Urinary bladder (tissue), 4 donors: ENCODE measurements around the gene GSAP. TPM values are rescaled to one million over a fixed set of nuclear protein-coding genes. Genes with fewer than 3 reads are reported as not detected.

Experiments
- DNase-seq: peaks from one replicate; pipeline ENCODE4 v3.0.0-alpha.2; 2015; ENCODE audit errors: extremely low spot score
- H3K27ac ChIP-seq: one replicate; pipeline ENCODE4 v1.5.1; 2013; ENCODE audit warnings: low read depth, mild to moderate bottlenecking, moderate library complexity
- H3K36me3 ChIP-seq: one replicate; pipeline ENCODE4 v1.6.1; 2013; ENCODE audit warnings: mild to moderate bottlenecking, moderate library complexity; ENCODE audit not compliant: insufficient read depth
- H3K4me1 ChIP-seq: one replicate; pipeline ENCODE4 v1.6.1; 2013; ENCODE audit warnings: mild to moderate bottlenecking, moderate library complexity; ENCODE audit not compliant: insufficient read depth
- H3K4me3 ChIP-seq: one replicate; pipeline ENCODE4 v1.5.1; 2013; ENCODE audit warnings: low read depth, low read length
- WGBS: extraction: QIAGEN DNeasy Blood & Tissue Kit; methylation state at CpG from one replicate; pipeline ENCODE4 v1.1.7; 2013; 5-methylcytosine and 5-hydroxymethylcytosine counted together
- polyA plus RNA-seq: library from polyadenylated mRNA; stranded (reverse); fragments of 200-250 nt; gene quantifications from one replicate; pipeline ENCODE4 v1.2.3, GENCODE V29; 2013
- total RNA-seq: library from RNA; depleted of rRNA; stranded (reverse); fragments of >200 nt; gene quantifications from one replicate; pipeline ENCODE4 v1.2.3, GENCODE V29; 2014
- donor health status: healthy with polysubstance abuse.
- donor health status: healthy.

The GSAP gene
- total and polyA plus RNA-seq, 2 donors: 4.7 to 14.9 TPM

DNA sequence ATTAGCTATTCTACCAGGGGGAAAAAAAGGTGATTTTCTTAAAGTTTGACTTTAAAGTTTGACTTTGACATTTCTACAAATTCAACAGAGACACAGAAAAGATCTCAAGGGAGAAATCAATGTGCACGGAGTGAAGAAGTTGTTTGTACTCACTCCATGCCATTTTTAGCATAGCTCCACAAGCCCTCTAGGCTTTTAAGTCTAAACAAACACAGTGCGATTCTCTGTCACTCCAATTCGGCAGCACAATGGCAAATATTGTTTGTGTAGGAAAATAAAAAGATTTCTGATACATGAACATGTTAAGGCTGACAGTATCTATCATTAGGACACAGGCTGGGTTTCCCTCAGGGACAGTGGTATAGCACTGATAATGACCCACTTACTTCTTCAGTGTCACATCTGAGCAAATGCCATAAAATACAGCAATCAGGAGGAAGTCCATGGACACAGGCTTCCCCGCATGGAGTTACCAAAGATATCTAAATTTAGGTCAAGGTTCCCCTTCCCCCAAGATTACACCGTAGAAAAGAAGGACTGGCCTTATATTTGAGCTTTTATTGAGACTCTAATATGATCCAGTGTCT is 28.0 kb downstream of the GSAP start:
- Histone ChIP-seq H3K27ac (no peak overlapping the region), H3K4me1 (no peaks in the 10 kb centered on the region), H3K4me3 (no peak overlapping the region), H3K36me3 (peaks cover 2% of the 10 kb centered on the region)
- no peak for DNase-seq
- whole genome bisulfite sequencing: 50% methylated on average over 5 of the region's 5 CpGs

DNA sequence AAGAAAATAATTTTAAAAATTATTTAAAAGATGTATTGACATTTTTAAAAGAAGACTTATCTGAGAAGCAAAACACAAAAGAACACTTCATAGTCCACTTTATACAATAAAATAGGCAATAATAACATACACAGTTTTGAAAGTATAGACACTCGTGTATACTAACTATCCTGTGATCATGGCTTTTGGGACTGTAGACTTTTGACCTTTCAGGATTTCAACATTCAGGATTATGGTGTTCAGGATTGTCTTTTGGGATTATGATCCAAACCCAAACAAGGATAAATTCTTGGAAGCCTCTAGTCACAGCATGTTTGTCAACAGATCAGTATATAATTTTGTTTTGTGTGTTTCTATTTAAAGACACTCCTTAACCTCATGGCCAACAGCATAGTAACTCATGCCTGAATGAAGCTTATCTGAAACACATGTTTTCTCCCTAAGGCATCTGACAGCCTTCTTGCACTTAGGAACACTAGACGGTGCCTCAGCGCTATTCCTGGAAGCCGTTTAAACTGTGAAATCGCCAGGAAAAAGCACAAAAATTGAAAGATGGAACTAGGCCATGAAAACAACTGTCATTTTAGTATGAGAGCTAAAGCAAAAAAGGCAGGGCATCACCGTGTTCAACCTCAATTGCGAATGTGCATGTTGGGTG is 29.9 kb downstream of the GSAP start:
- Histone ChIP-seq H3K27ac (no peak overlapping the region), H3K4me1 (no peaks in the 10 kb centered on the region), H3K36me3 (peaks cover 2% of the 10 kb centered on the region), H3K4me3 (no peak overlapping the region)
- WGBS: 71% methylated on average over 7 of the region's 7 CpGs
- DNase-seq: no peak

DNA sequence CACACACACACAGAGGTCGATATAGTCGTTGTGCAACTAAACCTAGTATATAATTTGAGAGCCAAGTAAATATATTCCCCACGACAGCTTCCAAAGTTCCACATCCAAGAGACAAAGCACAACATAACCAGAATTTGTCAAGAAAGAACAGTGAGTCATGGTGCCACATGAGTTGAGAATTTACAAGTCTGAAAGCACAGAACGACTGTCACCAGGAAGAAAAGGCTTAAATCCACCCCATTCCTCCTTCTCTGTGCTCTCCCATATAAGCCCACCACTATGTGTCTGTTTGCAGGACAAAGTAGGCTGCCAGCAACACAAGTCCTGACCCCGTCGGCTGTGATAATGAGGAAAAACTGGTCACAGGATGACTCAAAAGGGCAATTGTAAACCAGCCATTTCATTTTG is 32.8 kb downstream of the GSAP start:
- no peaks in the 10 kb centered on the region for H3K4me1 ChIP-seq
- H3K4me3 ChIP-seq: no peak overlapping the region
- no peak for DNase-seq
- H3K27ac ChIP-seq: no peak overlapping the region
- WGBS: 69% methylated on average over 6 of the region's 6 CpGs
- H3K36me3 ChIP-seq: peaks cover 2% of the 10 kb centered on the region

DNA sequence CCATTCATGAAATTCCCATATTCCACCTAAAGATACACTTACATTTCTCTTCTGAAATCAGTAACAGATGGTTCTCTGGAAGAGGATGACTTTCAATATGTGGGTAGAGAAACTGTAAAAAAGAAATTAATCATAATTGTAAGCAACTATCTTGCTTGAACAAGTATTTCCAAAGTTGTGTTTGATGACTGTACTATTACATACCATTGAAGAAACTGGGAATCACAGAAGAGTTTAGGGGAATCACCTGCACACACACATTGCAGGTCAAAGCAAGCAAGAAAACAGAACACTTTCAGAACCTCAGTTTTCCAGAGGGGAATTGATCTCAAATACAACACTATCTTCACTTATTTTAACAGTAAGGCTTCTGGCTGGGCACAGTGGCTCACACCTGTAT is 33.6 kb downstream of the GSAP start:
- DNase-seq: no peak
- Histone ChIP-seq H3K27ac (no peak overlapping the region), H3K4me3 (no peak overlapping the region), H3K36me3 (peaks cover 2% of the 10 kb centered on the region), H3K4me1 (no peaks in the 10 kb centered on the region)

DNA sequence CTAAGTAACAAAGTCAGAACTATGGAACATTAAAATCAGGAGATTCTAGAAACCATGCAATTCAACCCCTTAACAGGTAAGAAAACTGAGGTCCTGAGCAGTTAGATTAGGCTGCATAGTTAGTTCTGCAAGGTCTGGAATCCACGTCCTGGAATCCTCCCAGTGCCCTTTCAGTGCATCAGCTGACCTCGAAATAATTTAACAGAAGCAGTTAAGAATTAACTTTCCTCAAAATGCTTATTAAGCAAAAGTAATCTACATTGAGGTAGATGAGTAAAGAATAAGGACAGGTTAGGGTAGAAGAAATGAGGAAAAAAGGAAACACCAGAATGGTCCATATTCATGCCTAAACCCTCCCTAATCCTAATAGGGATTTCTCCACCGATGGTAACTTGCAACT is 37.6 kb downstream of the GSAP start:
- DNase-seq: no peak
- H3K36me3 ChIP-seq: peaks cover 1% of the 10 kb centered on the region
- 84% methylated on average over 3 of the region's 3 CpGs for WGBS
- no peak overlapping the region for H3K4me3 ChIP-seq
- no peak overlapping the region for H3K27ac ChIP-seq
- no peaks in the 10 kb centered on the region for H3K4me1 ChIP-seq

DNA sequence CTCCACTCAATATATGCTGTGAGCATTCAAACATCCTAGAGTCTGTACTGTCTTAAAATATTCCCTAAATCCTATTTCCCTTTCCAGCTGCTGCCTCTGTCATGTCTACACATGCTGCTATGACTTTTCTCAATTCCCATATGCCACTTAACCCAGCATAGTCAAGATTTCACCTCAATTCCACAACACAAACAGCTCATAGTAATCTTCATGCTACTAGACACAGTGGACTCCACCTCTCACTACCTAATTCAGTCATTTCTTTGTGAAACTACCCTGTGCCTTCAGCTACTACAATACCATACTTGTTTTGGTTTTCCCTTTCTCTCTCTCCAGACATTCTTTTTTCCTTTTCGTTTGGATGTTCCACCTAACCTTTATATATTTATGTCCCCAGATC is 45.5 kb downstream of the GSAP start:
- WGBS: 74% methylated on average over 1 of the region's 1 CpG
- Histone ChIP-seq H3K27ac (no peak overlapping the region), H3K4me3 (no peak overlapping the region), H3K4me1 (no peaks in the 10 kb centered on the region), H3K36me3 (no peaks in the 10 kb centered on the region)
- DNase-seq: no peak

DNA sequence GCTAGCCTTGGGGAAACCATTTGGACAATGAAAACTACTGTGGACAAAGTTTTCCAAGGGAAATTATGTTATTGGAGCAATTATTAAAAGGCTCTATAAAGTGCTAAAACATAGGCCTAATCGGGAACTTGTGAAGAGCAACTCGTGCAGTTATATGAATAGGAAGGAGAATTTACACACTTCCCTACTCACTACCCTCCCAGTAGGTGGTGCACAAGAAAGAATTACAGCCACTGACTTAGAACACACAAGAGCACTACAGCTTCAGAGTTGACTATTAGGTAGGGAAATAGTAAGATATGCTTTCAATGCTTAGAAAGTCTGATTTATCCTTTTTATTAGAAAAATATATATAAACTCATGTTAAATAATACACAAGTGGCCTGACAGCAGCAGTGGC is 47.2 kb downstream of the GSAP start:
- Histone ChIP-seq H3K36me3 (no peaks in the 10 kb centered on the region), H3K27ac (no peak overlapping the region), H3K4me3 (no peak overlapping the region), H3K4me1 (no peaks in the 10 kb centered on the region)
- 78% methylated on average over 2 of the region's 2 CpGs for WGBS
- DNase-seq: no peak

DNA sequence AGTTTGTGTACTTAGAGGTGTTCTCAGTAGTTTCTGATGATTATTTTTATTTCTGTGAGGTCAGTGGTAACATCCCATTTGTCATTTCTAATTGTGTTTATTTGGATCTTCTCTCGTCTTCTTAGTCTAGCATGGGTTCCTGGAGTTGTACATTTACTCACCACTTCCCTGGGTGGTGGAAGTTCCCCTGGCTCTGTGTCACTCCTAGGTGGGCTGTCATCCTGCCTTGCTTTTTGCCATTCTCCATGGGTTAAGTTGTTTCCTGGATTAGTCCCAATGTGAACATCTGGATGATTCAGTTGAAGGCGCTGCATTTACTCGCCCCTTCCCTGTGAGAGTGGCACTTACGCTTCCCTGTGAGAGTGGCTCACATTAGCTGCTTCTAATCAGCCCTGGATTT is 48.2 kb downstream of the GSAP start:
- no peaks in the 10 kb centered on the region for H3K36me3 ChIP-seq
- H3K4me1 ChIP-seq: no peaks in the 10 kb centered on the region
- no peak overlapping the region for H3K27ac ChIP-seq
- DNase-seq: no peak
- no peak overlapping the region for H3K4me3 ChIP-seq
- 91% methylated on average over 4 of the region's 4 CpGs for WGBS

DNA sequence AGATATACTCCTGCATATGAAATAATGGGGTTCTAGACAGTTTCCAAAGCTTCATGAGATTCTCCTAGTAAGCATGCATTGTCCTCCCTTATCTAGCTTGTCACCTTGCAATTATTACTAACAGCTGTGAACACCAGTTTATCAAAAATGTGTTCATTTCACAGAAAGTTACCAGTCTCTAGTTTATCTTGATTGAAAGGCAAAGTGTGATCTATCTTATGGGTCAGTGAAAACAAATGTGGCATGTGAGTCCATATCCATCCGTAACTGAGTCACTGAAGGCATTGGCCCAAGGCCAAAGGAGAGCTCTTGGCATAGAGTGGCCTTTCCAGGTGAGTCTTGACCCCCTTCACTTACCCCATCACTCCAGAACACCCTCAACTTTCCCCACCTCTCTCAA is 53.2 kb downstream of the GSAP start:
- no peaks in the 10 kb centered on the region for H3K36me3 ChIP-seq
- no peak overlapping the region for H3K4me3 ChIP-seq
- DNase-seq: no peak
- WGBS: 71% methylated on average over 1 of the region's 1 CpG
- no peak overlapping the region for H3K27ac ChIP-seq
- no peaks in the 10 kb centered on the region for H3K4me1 ChIP-seq

DNA sequence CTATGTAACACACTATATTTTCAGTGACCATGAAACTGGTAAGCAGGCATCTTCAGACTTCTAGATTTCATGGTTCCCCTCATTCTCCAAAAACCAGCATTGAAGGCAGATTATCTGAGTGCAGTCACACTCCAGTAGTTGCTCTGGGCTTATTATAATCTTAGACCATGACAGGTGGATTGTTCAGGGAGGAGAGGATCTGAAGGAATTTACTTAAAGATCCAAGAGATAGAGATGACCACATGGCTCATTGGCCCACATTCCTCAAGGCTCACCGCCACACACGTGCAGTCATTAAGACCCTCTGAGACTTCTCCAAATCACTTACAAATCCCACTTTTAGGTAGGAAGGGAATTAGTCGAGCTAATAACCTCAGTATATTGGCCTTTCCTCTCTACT is 55.2 kb downstream of the GSAP start:
- H3K36me3 ChIP-seq: no peaks in the 10 kb centered on the region
- DNase-seq: no peak
- H3K4me3 ChIP-seq: no peak overlapping the region
- no peak overlapping the region for H3K27ac ChIP-seq
- H3K4me1 ChIP-seq: no peaks in the 10 kb centered on the region
- WGBS: 77% methylated on average over 3 of the region's 3 CpGs

DNA sequence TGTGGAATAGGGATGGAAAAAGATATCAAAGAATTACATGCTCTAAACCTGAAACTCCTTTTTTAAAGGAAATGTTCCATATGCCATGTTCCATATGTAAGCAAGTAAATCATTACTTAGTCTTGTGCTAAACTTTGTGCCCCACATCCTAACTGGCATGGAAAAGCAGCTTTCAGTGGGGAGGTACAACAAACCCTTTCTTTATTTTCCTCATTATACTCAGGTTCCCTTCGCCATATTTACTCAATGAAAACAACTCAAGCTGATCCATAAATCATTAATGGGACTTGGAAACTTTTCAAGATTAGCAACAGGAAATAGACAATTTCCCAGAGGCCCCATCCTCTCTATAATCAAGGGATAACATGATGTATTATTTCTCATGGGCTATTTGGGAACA is 56.0 kb downstream of the GSAP start:
- Histone ChIP-seq H3K4me3 (no peak overlapping the region), H3K36me3 (no peaks in the 10 kb centered on the region), H3K27ac (no peak overlapping the region), H3K4me1 (no peaks in the 10 kb centered on the region)
- WGBS: 64% methylated on average over 1 of the region's 1 CpG
- DNase-seq: no peak

DNA sequence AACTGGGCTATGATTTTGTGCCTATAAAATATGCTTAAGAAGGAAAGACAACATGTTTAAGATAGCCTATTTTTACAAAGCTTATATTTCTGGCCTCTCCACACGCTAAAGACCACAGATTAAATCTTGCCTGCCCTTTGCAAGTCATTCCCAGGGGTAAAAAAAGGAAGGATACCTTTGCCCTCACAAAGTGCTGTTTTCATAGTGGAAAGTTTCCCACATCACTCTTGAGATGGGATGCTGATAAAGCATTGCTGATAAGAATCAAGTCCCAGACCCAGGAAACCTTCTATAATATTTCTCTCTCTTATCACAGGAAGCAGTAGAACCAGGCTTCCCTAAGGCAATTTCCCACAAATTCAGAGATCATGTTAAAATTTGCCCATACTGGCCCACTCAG is 56.5 kb downstream of the GSAP start:
- H3K27ac ChIP-seq: no peak overlapping the region
- WGBS: 58% methylated on average over 1 of the region's 1 CpG
- DNase-seq: no peak

DNA sequence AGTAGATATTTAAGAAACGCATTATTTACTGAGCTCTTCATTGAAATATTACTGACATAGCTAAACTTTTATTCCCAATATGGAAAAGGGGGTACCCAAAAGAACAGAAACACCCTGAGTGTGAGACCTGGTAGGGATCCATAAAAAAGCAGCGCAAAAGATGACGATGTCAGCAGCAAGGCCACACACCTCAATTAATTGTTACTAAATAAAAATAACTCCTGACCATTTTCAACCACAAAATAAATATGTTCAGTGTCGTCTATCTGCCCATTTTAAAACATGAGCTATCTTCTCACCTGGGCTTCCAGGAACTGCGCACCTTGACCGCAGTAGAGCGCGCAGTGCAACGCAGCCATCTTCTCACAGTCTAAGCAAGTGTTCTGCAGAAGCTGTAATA is 61.2 kb downstream of the GSAP start:
- no peaks in the 10 kb centered on the region for H3K4me1 ChIP-seq
- WGBS: 95% methylated on average over 9 of the region's 9 CpGs
- DNase-seq: no peak
- no peaks in the 10 kb centered on the region for H3K36me3 ChIP-seq
- no peak overlapping the region for H3K27ac ChIP-seq
- H3K4me3 ChIP-seq: no peak overlapping the region

More for the DNA sequence above, 56.5 kb downstream of the GSAP start:
- Histone ChIP-seq H3K4me3 (no peak overlapping the region), H3K4me1 (no peaks in the 10 kb centered on the region), H3K36me3 (no peaks in the 10 kb centered on the region)

DNA sequence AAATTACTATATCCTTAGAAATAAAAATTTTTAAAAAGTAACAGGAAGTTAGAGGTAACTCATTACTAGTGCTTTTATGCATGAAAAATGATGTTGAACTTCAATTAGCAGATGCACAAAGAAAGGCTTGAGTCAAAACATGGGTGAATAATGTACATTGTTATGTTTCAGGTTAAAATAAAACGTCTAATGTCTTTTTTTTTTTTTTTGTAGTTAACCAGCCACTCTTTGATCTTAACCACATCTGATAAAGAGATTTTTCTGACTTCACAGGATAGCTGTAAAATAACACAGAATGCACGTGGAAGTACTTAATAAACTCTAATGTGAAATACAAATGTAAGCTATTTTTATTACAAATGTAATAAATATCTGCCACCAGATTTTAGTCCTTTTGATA is 61.7 kb downstream of the GSAP start:
- Histone ChIP-seq H3K4me1 (no peaks in the 10 kb centered on the region), H3K27ac (no peak overlapping the region), H3K4me3 (no peak overlapping the region), H3K36me3 (no peaks in the 10 kb centered on the region)
- DNase-seq: no peak
- WGBS: 41% methylated on average over 2 of the region's 2 CpGs

DNA sequence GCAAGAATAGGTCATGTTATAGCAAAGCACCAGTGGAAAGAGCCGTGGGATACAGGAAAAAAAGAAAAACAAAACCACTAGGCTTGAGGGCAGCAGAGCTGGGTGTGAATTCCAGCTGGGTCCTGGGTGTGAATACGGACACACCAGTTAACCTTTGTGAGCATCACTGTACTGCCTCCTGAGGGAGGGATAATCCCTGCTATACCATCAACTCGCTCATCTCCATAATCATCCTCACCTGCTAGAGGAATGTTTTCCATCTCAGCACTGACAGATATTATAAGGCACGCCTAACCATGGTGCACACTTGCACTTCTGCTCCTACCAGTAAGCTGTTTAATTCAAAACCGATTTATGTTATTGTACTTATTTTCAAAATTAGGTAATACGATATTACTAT is 62.2 kb downstream of the GSAP start:
- Histone ChIP-seq H3K27ac (no peak overlapping the region), H3K36me3 (no peaks in the 10 kb centered on the region), H3K4me1 (no peaks in the 10 kb centered on the region), H3K4me3 (no peak overlapping the region)
- no peak for DNase-seq
- 55% methylated on average over 6 of the region's 6 CpGs for WGBS
